ENCODE data around the gene SLC39A8.
"Not testable (repeated sequence)": the region's sequence is repeated elsewhere in the genome, so short reads cannot be mapped to it uniquely, and the experiment has no call there.

Gene SLC39A8

DNA sequence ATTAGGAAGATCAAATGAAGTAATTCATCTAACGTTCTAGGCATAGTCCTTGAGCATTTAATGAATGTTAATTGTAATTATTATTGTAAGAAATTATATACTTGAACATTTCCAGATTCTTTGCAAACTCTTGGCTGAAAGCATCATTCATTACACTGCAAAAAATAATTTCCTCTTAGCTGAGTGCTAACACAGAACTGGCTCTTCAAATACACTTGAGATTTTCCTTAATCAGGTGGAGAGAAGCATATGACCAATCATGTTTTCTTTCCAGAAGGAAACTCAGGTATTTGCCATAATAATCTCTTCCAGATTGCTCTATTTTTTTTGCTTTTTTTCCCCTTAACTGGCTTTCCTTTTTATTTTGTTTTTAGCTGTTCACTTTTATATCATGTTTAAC, 42.5 kb downstream of the SLC39A8 start:
- H3K36me3 Mint-ChIP-seq: peaks cover 33% of the 10 kb centered on the region
- H3K4me3 Mint-ChIP-seq: no peak overlapping the region
- no peaks in the 10 kb centered on the region for H3K27me3 Mint-ChIP-seq
- H3K9me3 Mint-ChIP-seq: no peaks in the 10 kb centered on the region
- peaks cover 2% of the 10 kb centered on the region for H3K4me1 Mint-ChIP-seq
- H3K27ac Mint-ChIP-seq: no peak overlapping the region
- DNase-seq: no peak
- CTCF ChIA-PET: interaction anchor here (0.8 to 1.1 kb wide), 3 partner anchors 8 to 1349 kb away, joined by 3 read pairs; no protein-coding TSS in a partner anchor

DNA sequence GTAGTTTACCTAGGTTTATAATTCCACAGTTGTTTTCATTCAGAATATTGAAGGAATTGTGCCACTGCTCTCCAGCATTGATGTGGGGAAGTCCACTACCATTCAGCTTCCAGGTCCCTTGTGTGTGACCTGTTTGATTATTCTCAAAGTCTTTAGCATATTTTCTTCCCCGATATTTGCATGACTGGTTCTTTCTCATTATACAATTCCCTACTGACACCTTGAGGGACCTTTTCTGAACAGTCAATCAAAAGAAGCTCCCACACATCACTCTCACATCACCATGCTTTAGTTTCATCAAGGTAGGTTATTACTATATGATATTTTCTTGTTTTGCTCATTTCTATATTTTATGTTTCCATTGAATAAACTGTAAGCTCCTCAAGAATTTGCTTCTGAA, 44.1 kb downstream of the SLC39A8 start:
- no peak overlapping the region for H3K27ac Mint-ChIP-seq
- no peaks in the 10 kb centered on the region for H3K4me1 Mint-ChIP-seq
- no peaks in the 10 kb centered on the region for H3K27me3 Mint-ChIP-seq
- H3K36me3 Mint-ChIP-seq: peaks cover 40% of the 10 kb centered on the region
- DNase-seq: no peak
- no peaks in the 10 kb centered on the region for H3K9me3 Mint-ChIP-seq
- H3K4me3 Mint-ChIP-seq: no peak overlapping the region
- CTCF ChIA-PET: interaction anchor here (0.9 to 1.9 kb wide), 3 partner anchors 10 to 32 kb away, joined by 3 to 9 read pairs (median 3); no protein-coding TSS in a partner anchor

DNA sequence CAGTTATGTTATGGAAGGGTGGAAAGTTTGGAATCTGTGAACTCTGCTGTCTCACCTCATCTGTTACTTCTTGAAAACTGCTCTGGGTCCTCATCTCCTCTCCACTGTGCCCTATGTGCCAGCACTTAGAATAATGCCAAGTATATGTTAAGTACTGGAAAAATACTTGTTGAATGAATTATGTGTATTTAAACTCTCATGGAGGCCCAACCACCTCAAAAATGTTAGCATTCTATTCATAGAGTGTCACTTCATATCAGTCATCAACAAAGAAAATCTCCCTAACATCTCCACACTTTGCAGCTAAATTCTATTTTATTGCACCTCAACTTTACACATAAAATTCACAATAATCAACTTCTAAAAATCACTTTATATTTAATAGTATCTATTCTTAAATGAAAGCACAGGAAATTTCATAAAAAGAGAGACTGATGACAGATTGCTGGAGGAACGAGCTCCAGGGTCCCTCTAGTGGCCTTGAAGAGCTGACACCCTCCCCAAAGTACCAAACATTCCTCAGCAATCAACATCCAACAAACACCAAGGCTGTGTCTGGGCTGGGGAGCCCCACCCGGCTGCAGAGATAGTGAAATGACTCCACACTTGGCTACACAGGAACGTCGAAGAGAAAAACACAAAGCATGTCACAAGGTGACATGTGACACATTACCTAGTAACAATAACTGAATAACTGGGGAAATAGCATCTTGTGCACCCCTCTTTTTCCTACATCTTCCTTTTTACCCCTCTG, 45.8 kb downstream of the SLC39A8 start:
- DNase-seq: no peak

DNA sequence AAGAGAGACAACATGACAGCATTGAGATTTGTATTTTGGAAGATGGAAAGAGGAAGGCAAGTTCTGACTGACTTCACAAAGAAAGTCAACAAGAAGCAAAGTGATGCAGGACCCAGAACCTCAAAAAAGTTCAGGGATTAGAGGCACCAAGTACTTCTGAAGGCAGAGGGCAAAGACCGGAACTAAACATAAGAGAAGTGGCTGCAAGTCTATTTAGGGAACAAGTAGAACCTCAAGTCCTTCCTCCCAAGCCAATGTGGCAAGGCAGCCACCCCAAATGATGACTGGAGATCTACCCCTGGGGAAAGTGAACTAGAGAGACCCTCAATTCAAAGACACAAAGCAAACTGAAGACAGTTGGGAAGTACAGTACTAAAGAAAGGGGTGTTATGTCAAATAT, 46.6 kb downstream of the SLC39A8 start:
- peaks cover 31% of the 10 kb centered on the region for H3K36me3 Mint-ChIP-seq
- no peaks in the 10 kb centered on the region for H3K9me3 Mint-ChIP-seq
- H3K4me1 Mint-ChIP-seq: no peaks in the 10 kb centered on the region
- no peak overlapping the region for H3K27ac Mint-ChIP-seq
- no peak for DNase-seq
- CTCF ChIA-PET: no interaction called here
- H3K27me3 Mint-ChIP-seq: no peaks in the 10 kb centered on the region
- no peak overlapping the region for H3K4me3 Mint-ChIP-seq

More for the DNA sequence above, 45.8 kb downstream of the SLC39A8 start:
- Mint-ChIP-seq H3K4me1 (no peaks in the 10 kb centered on the region), H3K4me3 (no peak overlapping the region), H3K27me3 (no peaks in the 10 kb centered on the region), H3K9me3 (no peaks in the 10 kb centered on the region), H3K36me3 (peaks cover 35% of the 10 kb centered on the region), H3K27ac (no peak overlapping the region)
- CTCF ChIA-PET: interaction anchor here (0.7 to 1.9 kb wide), 13 partner anchors 9 to 334 kb away, joined by 3 to 9 read pairs (median 3); no protein-coding TSS in a partner anchor

DNA sequence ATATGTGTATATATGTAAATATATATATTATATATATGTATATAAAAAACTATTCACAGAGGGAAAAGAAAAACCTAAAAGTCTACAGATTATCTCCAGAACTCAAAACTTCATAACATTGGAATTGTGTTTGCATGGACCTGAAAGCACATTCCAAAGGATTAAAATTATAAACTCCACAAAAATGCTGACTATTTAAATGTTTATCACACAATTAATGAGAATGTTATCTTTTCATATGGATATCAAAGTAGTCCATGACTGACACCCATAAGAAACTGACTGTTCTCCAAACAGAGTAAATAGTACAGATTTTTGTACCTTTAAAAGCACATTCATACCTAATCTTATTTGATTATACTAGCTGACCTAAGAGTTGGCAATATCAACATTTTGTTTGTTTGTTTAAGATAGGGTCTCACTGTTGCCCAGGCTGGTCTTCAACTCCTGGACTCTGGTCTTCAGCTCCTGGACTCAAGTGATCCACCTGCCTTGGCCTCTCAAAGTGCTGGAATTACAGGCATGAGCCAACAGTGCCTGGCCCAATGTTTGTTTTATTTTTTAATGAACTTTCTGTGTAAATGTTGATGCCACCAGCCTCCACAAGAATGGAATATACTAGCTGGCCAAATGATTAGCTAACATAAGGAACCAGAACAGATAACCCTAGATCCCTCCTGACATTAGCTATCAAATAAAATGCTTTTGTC, 50.0 kb downstream of the SLC39A8 start:
- Mint-ChIP-seq H3K4me3 (no peak overlapping the region), H3K9me3 (no peaks in the 10 kb centered on the region), H3K36me3 (peaks cover 42% of the 10 kb centered on the region), H3K27ac (no peak overlapping the region), H3K27me3 (no peaks in the 10 kb centered on the region), H3K4me1 (no peaks in the 10 kb centered on the region)
- DNase-seq: no peak
- CTCF ChIA-PET: interaction anchor here (1.6 kb wide), 1 partner anchor 38 kb away, joined by 7 read pairs; no protein-coding TSS in a partner anchor

DNA sequence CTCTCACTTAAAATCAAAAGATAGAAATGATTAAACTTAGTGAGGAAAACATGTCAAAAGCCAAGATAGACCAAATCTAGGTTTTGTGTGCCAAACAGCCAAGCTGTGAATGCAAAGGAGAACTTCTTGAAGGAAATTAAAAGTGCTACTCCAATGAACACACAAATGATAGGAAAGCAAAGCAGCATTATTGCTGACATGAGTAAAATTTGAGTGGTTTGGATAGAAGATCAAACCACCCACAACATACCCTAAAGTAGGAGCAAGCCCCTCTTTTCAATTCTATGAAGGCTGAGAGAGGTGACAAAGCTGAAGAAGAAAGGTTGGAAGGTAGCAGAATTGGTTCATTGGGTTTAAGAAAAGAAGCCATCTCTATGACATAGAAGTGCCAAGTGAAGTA, 56.8 kb downstream of the SLC39A8 start:
- peaks cover 39% of the 10 kb centered on the region for H3K36me3 Mint-ChIP-seq
- CTCF ChIA-PET: interaction anchor here (1.0 kb wide), 1 partner anchor 11 kb away, joined by 3 read pairs; no protein-coding TSS in a partner anchor
- DNase-seq: no peak
- no peaks in the 10 kb centered on the region for H3K4me1 Mint-ChIP-seq
- H3K9me3 Mint-ChIP-seq: no peaks in the 10 kb centered on the region
- no peak overlapping the region for H3K4me3 Mint-ChIP-seq
- no peaks in the 10 kb centered on the region for H3K27me3 Mint-ChIP-seq
- no peak overlapping the region for H3K27ac Mint-ChIP-seq

DNA sequence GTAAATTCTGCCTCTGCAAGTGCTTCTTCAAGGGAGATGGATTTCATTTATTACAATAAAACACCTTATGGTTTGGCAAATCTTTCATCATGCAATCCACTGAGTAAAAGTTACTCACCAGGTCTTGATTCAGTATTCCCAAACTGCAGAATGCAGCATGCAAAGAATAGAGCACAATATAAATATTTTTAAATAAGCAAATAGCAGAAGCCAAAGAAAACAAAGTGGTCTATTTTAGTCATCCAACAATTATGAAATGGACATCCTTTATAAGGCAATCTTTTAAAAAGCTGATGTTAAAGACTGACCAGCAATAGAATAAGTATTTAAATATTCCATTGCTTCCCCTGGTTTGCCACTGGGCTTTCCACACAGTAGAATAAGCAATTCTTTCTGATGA, 59.5 kb downstream of the SLC39A8 start:
- H3K27ac Mint-ChIP-seq: no peak overlapping the region
- H3K9me3 Mint-ChIP-seq: no peaks in the 10 kb centered on the region
- no peaks in the 10 kb centered on the region for H3K27me3 Mint-ChIP-seq
- peaks cover 37% of the 10 kb centered on the region for H3K36me3 Mint-ChIP-seq
- CTCF ChIA-PET: no interaction called here
- no peak overlapping the region for H3K4me3 Mint-ChIP-seq
- DNase-seq: no peak
- no peaks in the 10 kb centered on the region for H3K4me1 Mint-ChIP-seq

DNA sequence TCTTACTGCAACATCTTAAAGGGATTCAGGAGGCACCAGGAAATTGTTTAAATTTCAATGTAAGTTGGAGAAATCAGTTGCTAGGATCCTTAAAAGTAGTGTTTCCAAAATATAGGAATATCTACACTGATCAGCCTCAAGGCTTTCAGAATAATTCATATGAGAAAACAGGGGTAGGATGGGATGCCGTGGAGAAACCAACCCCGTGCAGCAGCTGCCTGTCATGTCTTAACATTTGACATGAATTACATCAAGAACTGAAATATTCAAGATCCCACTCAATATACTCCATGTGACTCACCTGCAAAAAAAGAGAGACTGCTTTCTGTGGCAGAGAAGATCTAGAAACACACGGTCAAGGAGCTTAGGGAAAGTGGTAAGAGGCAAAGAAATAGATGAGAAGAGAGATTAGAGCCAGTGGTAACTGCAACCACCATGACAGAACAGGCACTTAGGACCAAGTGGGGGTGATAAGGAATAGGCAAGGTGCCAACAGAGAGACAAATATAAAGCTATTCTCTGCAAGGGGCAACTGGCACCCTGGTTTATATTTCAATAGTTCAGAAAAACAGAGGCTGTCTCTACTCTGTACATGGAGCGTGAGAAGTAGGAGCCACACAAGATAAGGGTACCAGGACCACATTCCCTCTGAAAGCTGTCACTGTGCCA, 64.0 kb downstream of the SLC39A8 start:
- no peaks in the 10 kb centered on the region for H3K27me3 Mint-ChIP-seq
- no peaks in the 10 kb centered on the region for H3K4me1 Mint-ChIP-seq
- CTCF ChIA-PET: interaction anchor here (0.7 kb wide), 1 partner anchor 19 kb away, joined by 3 read pairs; no protein-coding TSS in a partner anchor
- no peak overlapping the region for H3K4me3 Mint-ChIP-seq
- DNase-seq: no peak
- H3K9me3 Mint-ChIP-seq: no peaks in the 10 kb centered on the region
- peaks cover 35% of the 10 kb centered on the region for H3K36me3 Mint-ChIP-seq
- H3K27ac Mint-ChIP-seq: no peak overlapping the region

DNA sequence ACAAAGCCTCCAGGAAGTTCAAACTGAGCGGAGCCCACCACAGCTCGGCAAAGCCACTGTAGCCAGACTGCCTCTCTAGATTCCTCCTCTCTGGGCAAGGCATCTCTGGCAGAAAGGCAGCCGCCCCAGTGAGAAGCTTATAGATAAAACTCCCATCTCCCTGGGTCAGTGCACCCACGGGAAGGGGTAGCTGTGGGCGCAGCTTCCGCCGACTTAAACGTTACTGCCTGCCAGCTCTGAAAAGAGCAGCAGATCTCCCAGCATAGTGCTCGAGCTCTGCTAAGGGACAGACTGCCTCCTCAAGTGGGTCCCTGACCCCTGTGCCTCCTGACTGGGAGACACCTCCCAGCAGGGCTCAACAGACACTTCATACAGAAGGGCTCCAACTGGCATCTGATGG, 72.0 kb downstream of the SLC39A8 start:
- peaks cover 38% of the 10 kb centered on the region for H3K36me3 Mint-ChIP-seq
- H3K27ac Mint-ChIP-seq, H3K9me3 Mint-ChIP-seq, DNase-seq, H3K27me3 Mint-ChIP-seq, CTCF ChIA-PET, H3K4me1 Mint-ChIP-seq, H3K4me3 Mint-ChIP-seq: not testable (repeated sequence)

DNA sequence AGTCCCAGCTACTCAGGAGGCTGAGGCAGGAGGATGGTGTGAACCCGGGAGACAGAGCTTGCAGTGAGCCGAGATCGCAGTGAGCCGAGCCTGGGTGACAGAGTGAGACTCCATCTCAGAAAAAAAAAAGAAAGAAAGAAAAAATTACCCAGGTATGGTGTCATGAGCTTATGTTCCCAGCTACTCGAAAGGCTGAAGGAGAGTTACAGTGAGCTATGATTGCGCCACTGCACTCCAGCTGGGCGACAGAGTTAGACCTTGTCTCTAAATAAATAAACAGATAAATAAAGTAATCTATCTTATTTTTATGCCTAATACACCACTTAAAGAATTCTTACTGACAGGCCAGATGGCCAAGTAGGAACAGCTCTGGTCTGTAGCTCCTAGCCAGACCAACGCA, 73.0 kb downstream of the SLC39A8 start:
- no peak overlapping the region for H3K4me3 Mint-ChIP-seq
- peaks cover 40% of the 10 kb centered on the region for H3K36me3 Mint-ChIP-seq
- no peaks in the 10 kb centered on the region for H3K27me3 Mint-ChIP-seq
- H3K9me3 Mint-ChIP-seq: peaks cover 8% of the 10 kb centered on the region
- CTCF ChIA-PET: interaction anchor here (1.5 kb wide), 1 partner anchor 10 kb away, joined by 5 read pairs; no protein-coding TSS in a partner anchor
- H3K4me1 Mint-ChIP-seq: no peaks in the 10 kb centered on the region
- H3K27ac Mint-ChIP-seq: no peak overlapping the region
- no peak for DNase-seq

DNA sequence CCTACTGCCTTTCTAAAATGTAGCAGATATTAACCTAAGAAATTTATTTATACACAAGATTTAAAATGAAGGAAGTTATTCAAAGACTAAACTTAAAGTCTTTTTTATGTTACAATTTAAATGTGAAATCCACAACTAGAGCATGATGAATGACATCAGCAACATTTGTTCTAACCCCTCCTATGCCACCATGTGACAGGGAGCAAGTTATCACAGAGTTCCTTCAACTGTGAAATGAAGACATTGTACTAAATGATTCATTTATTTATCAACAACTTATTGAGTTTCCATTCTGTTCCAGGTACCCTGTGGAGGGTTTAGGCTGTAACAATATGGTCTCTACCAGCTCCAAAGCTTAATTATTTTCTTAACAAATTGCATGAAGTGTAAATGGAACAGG, 76.9 kb downstream of the SLC39A8 start:
- DNase-seq: no peak
- Mint-ChIP-seq H3K36me3 (peaks cover 36% of the 10 kb centered on the region), H3K27me3 (no peaks in the 10 kb centered on the region), H3K27ac (no peak overlapping the region), H3K9me3 (no peaks in the 10 kb centered on the region), H3K4me1 (peaks cover 6% of the 10 kb centered on the region), H3K4me3 (no peak overlapping the region)
- CTCF ChIA-PET: interaction anchor here (0.9 kb wide), 1 partner anchor 78 kb away, joined by 3 read pairs; no protein-coding TSS in a partner anchor

DNA sequence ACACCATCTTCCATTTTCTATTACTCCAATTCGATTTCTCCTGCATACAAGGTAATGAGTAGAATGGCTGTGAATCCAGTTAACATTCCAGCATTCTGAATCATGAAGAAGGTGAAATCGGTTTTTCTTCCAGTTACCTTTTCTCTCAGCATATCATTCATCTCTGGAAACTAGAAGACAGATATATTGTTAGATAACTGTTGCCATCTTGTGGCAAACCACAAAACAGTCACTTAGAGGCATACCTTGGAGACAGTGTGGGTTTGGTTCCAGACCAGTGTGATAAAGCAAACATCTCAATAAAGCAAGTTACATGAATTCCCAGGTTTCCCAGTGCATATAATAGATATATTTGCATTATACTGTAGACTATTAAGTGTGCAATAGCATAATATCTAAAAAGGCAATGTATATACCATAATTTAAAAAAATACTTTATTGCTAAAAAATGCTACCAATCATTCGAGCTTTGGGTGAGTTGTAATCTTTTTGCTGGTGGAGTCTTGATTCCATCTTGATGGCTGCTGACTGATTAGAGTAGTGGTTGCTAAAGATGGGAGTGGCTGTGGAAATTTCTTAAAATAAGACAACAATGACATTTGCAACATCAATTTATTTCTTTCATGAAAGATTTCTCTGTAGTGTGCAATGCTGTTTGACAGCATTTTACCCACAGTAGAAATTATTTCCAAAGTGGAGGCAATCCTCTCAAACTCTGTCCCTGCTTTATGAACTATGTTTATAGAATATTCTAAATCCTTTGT, 82.1 kb downstream of the SLC39A8 start:
- H3K9me3 Mint-ChIP-seq: no peaks in the 10 kb centered on the region
- peak; percentile 25 for DNase-seq
- CTCF ChIA-PET: interaction anchor here (1.3 to 1.4 kb wide), 2 partner anchors 8 to 9 kb away, joined by 4 to 5 read pairs; no protein-coding TSS in a partner anchor
- peaks cover 10% of the 10 kb centered on the region for H3K4me1 Mint-ChIP-seq
- H3K27me3 Mint-ChIP-seq: no peaks in the 10 kb centered on the region
- no peak overlapping the region for H3K27ac Mint-ChIP-seq
- peaks cover 33% of the 10 kb centered on the region for H3K36me3 Mint-ChIP-seq
- H3K4me3 Mint-ChIP-seq: no peak overlapping the region

DNA sequence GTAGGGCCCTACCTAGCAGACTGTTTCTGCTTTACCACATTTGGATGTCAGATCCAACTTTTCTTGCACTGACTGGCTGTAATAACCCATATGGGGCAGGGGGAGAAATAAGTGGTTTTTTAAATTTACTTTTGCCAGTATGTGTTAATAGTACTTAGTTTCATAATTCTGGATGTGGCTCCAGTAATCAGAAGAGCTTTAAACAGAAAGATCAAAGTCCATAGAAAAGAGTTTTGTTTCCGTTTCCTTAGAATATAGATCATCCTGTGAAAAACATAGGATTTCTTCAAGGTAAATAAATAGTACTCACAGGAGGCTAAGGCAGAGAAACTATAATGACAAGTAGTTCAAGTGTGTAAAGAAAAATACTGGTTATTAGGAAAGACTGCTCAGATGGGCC, 85.6 kb downstream of the SLC39A8 start:
- no peaks in the 10 kb centered on the region for H3K27me3 Mint-ChIP-seq
- no peak for DNase-seq
- H3K4me3 Mint-ChIP-seq: no peak overlapping the region
- H3K9me3 Mint-ChIP-seq: no peaks in the 10 kb centered on the region
- CTCF ChIA-PET: no interaction called here
- peaks cover 10% of the 10 kb centered on the region for H3K4me1 Mint-ChIP-seq
- H3K27ac Mint-ChIP-seq: no peak overlapping the region
- H3K36me3 Mint-ChIP-seq: peaks cover 10% of the 10 kb centered on the region
